GM18907 (cell line): ENCODE measurements around the gene DCBLD2.
A peak's percentile ranks its signal among the peaks of the same experiment; 100 is the strongest.
"Not testable (repeated sequence)": the region's sequence is repeated elsewhere in the genome, so short reads cannot be mapped to it uniquely, and the experiment has no call there.

Experiments used
- ATAC-seq: cut with Tn5 transposase; IDR thresholded peaks from one replicate; pipeline ENCODE4 v1.9.1; 2021; ENCODE audit warnings: mild to moderate bottlenecking, moderate library complexity; ENCODE audit not compliant: unreplicated experiment

The DCBLD2 gene

GRCh38 chr3:98843266-98843959 is 58.1 kb downstream of the DCBLD2 start:
- ATAC-seq = no peak

GRCh38 chr3:98839846-98840245 is 61.6 kb downstream of the DCBLD2 start:
- no peak for ATAC-seq

GRCh38 chr3:98831060-98831459 is 70.4 kb downstream of the DCBLD2 start:
- ATAC-seq = not testable (repeated sequence)

- no peak for ATAC-seq
Observed at GRCh38 chr3:98829246-98829832, 72.2 kb downstream of the DCBLD2 start.

GRCh38 chr3:98827221-98827920 is 74.1 kb downstream of the DCBLD2 start:
- no peak for ATAC-seq

- no peak for ATAC-seq
Observed at GRCh38 chr3:98826126-98826525, 75.4 kb downstream of the DCBLD2 start.

- no peak for ATAC-seq
Observed at GRCh38 chr3:98824256-98824655, 77.2 kb downstream of the DCBLD2 start.

GRCh38 chr3:98823791-98824190 is 77.7 kb downstream of the DCBLD2 start:
- ATAC-seq = no peak

GRCh38 chr3:98821063-98821462 is 80.4 kb downstream of the DCBLD2 start:
- ATAC-seq = no peak

- ATAC-seq = peak; percentile 81
Observed at GRCh38 chr3:98817547-98818041, 83.9 kb downstream of the DCBLD2 start.

- ATAC-seq = no peak
Observed at GRCh38 chr3:98814817-98815420, 86.6 kb downstream of the DCBLD2 start.

- peak; percentile 57 for ATAC-seq
Observed at GRCh38 chr3:98812851-98813374, 88.6 kb downstream of the DCBLD2 start.

GRCh38 chr3:98811048-98811447 is 90.4 kb downstream of the DCBLD2 start:
- ATAC-seq = no peak

GRCh38 chr3:98809557-98809956 is 91.9 kb downstream of the DCBLD2 start:
- ATAC-seq = no peak

GRCh38 chr3:98808071-98808470 is 93.4 kb downstream of the DCBLD2 start:
- no peak for ATAC-seq

GRCh38 chr3:98807561-98807960 is 93.9 kb downstream of the DCBLD2 start:
- no peak for ATAC-seq

GRCh38 chr3:98807011-98807410 is 94.5 kb downstream of the DCBLD2 start:
- no peak for ATAC-seq

GRCh38 chr3:98806521-98806920 is 95.0 kb downstream of the DCBLD2 start:
- no peak for ATAC-seq

GRCh38 chr3:98805571-98805970 is 95.9 kb downstream of the DCBLD2 start:
- no peak for ATAC-seq

- no peak for ATAC-seq
Observed at GRCh38 chr3:98801043-98801747, 100.3 kb downstream of the DCBLD2 start.

GRCh38 chr3:98800401-98800800 is 101.1 kb downstream of the DCBLD2 start:
- ATAC-seq = no peak
